ENCODE data around the gene TMBIM4.

The TMBIM4 gene

GRCh38 chr12:66164349-66164821 lies 5.4 kb downstream of the TMBIM4 start:
- TF ChIP-seq, protein P1, sequence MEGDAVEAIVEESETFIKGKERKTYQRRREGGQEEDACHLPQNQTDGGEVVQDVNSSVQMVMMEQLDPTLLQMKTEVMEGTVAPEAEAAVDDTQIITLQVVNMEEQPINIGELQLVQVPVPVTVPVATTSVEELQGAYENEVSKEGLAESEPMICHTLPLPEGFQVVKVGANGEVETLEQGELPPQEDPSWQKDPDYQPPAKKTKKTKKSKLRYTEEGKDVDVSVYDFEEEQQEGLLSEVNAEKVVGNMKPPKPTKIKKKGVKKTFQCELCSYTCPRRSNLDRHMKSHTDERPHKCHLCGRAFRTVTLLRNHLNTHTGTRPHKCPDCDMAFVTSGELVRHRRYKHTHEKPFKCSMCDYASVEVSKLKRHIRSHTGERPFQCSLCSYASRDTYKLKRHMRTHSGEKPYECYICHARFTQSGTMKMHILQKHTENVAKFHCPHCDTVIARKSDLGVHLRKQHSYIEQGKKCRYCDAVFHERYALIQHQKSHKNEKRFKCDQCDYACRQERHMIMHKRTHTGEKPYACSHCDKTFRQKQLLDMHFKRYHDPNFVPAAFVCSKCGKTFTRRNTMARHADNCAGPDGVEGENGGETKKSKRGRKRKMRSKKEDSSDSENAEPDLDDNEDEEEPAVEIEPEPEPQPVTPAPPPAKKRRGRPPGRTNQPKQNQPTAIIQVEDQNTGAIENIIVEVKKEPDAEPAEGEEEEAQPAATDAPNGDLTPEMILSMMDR (IDR thresholded peaks at IDR 0.05; ENCODE audit: low read depth, low read length), result no peak
- H3K4me3 ChIP-seq (ENCODE audit: low read depth, low read length), result no peak overlapping the region

- TF ChIP-seq, protein P1 (IDR thresholded peaks at IDR 0.05; ENCODE audit: low read depth, low read length), result no peak
- H3K4me3 ChIP-seq (ENCODE audit: low read depth, low read length), result no peak overlapping the region
Observed at GRCh38 chr12:66163289-66163688, 6.5 kb downstream of the TMBIM4 start.

DNA sequence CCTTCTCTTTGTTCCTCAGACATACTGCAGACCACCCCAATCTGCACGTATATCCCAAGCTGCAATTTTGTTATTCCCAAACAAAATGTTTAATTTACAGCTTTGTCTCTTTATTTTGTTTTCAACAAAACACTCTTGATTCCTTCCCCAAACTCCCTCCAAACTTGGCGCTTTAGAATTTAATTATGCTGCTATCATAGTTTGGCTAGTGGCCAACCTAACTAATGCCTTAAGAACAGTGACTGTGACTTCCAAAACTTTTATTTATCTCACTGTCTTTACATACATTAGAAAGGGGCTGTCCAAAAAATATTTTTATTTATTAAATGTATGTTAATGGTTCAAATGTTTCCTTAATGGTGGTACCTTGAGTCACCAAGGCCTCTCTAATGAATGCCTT lies 7.1 kb downstream of the TMBIM4 start:
- TF ChIP-seq, protein P1 (IDR thresholded peaks at IDR 0.05; ENCODE audit: low read depth, low read length), result no peak
- H3K4me3 ChIP-seq (ENCODE audit: low read depth, low read length), result no peak overlapping the region

- no peak overlapping the region for H3K4me3 ChIP-seq (ENCODE audit: low read depth, low read length)
- TF ChIP-seq, protein P1 (IDR thresholded peaks at IDR 0.05; ENCODE audit: low read depth, low read length), result no peak
Observed at GRCh38 chr12:66160704-66161103, 9.1 kb downstream of the TMBIM4 start.

DNA sequence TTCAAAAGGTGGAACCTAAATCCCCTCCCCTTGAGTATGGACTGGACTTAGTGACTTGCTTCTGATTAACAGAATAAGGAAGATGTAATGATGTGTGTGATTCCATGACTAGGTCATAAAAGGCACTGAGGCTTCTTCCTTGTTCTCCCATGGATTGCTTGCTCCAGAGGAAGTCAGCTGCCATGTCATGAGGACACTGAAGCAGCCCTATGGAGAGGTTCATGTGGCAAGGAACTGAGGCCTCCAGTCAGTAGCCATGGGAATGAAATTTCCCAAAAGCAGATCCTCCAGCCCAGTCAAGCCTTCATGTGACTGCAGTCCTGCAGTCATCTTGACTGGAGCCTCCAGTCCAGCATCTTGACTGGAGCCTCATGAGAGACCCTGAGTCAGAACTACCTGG lies 10.7 kb downstream of the TMBIM4 start:
- no peak overlapping the region for H3K4me3 ChIP-seq (ENCODE audit: low read depth, low read length)

DNA sequence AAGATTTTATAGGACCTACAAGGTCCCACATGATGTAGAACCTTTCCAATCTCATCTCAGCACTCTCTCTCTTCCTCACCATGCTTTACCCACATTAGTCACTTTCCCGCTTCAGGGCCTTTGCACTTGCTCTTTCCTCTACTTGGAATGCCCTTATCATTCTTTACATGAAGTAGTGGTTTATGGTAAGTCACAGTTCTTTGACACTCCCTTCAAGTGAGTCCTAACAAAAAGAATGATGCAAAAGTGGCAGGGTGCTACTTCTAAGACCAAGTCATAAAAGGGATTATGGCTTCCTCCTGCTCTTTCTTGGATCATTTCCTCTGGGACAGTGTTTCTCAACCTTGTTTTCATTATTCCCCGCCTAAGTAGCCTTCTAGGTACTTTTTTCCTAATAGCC lies 13.1 kb downstream of the TMBIM4 start:
- TF ChIP-seq, protein P1 (IDR thresholded peaks at IDR 0.05; ENCODE audit: low read depth, low read length), result no peak
- no peak overlapping the region for H3K4me3 ChIP-seq (ENCODE audit: low read depth, low read length)

More for the DNA sequence above, 10.7 kb downstream of the TMBIM4 start:
- TF ChIP-seq, protein P1 (IDR thresholded peaks at IDR 0.05; ENCODE audit: low read depth, low read length), result no peak

DNA sequence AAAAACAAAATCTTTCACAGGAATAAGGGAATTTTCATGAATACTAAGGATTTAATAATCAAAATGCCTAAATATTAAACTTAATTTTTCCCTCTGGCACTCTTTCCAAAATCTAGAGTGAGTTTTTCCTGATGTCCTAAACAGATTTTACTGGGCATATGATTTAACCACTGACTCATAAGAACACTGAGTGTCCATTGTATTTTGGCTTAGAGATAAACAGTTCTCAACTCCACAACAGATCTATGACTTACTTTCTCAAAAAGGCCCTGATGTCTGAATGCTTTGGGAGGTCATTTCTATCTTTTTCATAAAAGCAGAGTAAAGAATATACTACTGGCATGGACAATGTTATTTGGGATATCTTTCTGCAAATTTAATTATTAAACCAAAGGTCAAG lies 15.0 kb downstream of the TMBIM4 start:
- H3K4me3 ChIP-seq (ENCODE audit: low read depth, low read length), result no peak overlapping the region
- TF ChIP-seq, protein P1 (IDR thresholded peaks at IDR 0.05; ENCODE audit: low read depth, low read length), result no peak

All from WI38 (cell line).